Thyroid gland (tissue), 4 donors: Measurements from ENCODE around the gene FASTK. TPM values are rescaled to one million over a fixed set of nuclear protein-coding genes. Genes with fewer than 3 reads are reported as not detected.

ENCODE experiments used
- DNase-seq, 2 donors: peaks; one replicate each; pipeline ENCODE4 v3.0.0-alpha.2; 2019
- H3K27ac ChIP-seq, 3 donors: fragments of 200-600 bp; sonication (generic); 1 replicate in 2 of 3; 2 replicates in 1 of 3; pipeline ENCODE4 v1.5.1; 2016 to 2019; ENCODE audit warnings: mild to moderate bottlenecking in 1 of 3, moderate library complexity in 1 of 3
- H3K27me3 ChIP-seq: fragments of 200-600 bp; sonication (generic); one replicate; pipeline ENCODE4 v1.5.1; 2019
- H3K36me3 ChIP-seq, 2 donors: fragments of 200-600 bp; sonication (generic); one replicate each; pipeline ENCODE4 v1.5.1; 2016 to 2019
- H3K4me1 ChIP-seq, 2 donors: fragments of 200-600 bp; sonication (generic); one replicate each; pipeline ENCODE4 v1.5.1; 2017 to 2019
- H3K4me3 ChIP-seq, 3 donors: fragments of 200-600 bp; sonication (generic); replicated peaks in 1 of 3; 1 replicate in 2 of 3; 2 replicates in 1 of 3; pipeline ENCODE4 v1.5.1; 2016; ENCODE audit warnings: mild to moderate bottlenecking in 1 of 3
- H3K9me3 ChIP-seq: fragments of 200-600 bp; sonication (generic); one replicate; pipeline ENCODE4 v1.5.1; 2017
- POLR2A ChIP-seq, 2 donors: fragments of 450-650 bp; IDR thresholded peaks; one replicate each; pipeline ENCODE4 v1.6.1; 2017; ENCODE audit warnings: antibody characterized with exemption in 2 of 2, mild to moderate bottlenecking in 2 of 2, moderate library complexity in 1 of 2
- WGBS, 2 donors: methylation state at CpG; one replicate each; pipeline ENCODE4 v1.1.5; 2017; 5-methylcytosine and 5-hydroxymethylcytosine counted together
- intact Hi-C: fragments of 100-400 bp; cut with DNase I; formaldehyde crosslinking; loops from one replicate; pipeline ENCODE4 v1.15.1; 2023
- total RNA-seq, 4 donors: library from RNA; depleted of rRNA; stranded (reverse); fragments of >200 nt; gene quantifications; one replicate each; pipeline ENCODE4 v1.2.3, GENCODE V29; 2016
- TF ChIP-seq, protein P1 (sequence below), 6 experiments: fragments of 200-600 bp in 3 of 6; fragments of 450-650 bp in 3 of 6; sonication (generic) in 3 of 6; IDR thresholded peaks; one replicate each; pipeline ENCODE4 v1.5.1; 2016 to 2019; ENCODE audit warnings: antibody characterized with exemption in 6 of 6, mild to moderate bottlenecking in 2 of 6, inconsistent platforms in 1 of 6, moderate library complexity in 1 of 6

FASTK gene
- total RNA-seq, 4 donors from 2014 or later, result 71.8 to 114 (median 78.8) TPM

DNA sequence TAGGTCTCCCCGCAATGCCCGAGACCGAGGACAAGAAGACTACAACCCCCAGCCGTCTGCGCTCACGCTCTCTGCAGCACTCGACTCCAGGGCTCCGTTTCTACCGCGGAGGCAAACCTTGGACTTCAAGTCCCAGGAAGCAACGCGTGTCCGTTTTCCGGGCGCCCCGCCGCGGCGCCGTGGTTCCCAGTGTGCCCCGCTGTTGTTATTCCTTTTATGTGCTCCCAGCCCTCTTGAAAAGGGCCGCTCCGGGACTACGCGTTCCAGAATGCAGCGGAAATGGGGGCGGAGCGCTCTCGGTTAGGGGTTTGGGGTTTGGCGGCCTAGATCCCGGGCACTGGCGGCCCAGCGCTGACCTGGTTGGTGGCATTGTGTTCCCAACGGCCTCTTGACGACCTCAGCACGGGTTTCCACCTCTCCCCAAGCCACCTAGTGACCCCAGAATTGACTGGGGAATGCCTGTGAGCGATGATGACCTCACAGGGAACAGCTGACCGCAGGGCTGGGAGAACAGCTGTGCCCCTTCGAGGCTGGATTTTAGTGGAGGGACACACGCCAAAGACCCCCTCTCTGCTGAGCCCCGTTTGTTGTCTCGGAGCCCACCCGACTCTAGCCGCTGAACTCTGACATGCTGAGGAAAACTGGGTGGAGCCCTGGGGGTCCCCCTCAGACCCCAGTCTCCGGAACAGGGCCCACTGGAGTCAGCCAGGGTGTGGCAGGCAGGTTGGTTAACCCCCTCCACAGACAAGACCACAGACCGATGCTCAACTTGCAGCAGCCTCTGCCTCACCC lies 22.4 kb downstream of the FASTK start:
- Histone ChIP-seq H3K27me3 (no peaks in the 10 kb centered on the region), H3K4me3 (peak overlapping the region in 1 of 3 donors; percentile 57), H3K9me3 (no peaks in the 10 kb centered on the region), H3K4me1 (peaks cover 35 to 46% of the 10 kb centered on the region in 2 donors), H3K36me3 (no peaks in the 10 kb centered on the region), H3K27ac (peak overlapping the region; percentile 88 to 98 (median 92))
- WGBS, 2 donors, result 1% methylated on average over 39 of the region's 46 CpGs
- DNase-seq, result peak; percentile 99 to 100
- intact Hi-C loops, result no loop called here
- TF ChIP-seq POLR2A (IDR thresholded peaks at IDR 0.05), result peak in 1 of 2 donors; percentile 92
- TF ChIP-seq, protein P1, sequence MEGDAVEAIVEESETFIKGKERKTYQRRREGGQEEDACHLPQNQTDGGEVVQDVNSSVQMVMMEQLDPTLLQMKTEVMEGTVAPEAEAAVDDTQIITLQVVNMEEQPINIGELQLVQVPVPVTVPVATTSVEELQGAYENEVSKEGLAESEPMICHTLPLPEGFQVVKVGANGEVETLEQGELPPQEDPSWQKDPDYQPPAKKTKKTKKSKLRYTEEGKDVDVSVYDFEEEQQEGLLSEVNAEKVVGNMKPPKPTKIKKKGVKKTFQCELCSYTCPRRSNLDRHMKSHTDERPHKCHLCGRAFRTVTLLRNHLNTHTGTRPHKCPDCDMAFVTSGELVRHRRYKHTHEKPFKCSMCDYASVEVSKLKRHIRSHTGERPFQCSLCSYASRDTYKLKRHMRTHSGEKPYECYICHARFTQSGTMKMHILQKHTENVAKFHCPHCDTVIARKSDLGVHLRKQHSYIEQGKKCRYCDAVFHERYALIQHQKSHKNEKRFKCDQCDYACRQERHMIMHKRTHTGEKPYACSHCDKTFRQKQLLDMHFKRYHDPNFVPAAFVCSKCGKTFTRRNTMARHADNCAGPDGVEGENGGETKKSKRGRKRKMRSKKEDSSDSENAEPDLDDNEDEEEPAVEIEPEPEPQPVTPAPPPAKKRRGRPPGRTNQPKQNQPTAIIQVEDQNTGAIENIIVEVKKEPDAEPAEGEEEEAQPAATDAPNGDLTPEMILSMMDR (IDR thresholded peaks at IDR 0.05), result no peak

DNA sequence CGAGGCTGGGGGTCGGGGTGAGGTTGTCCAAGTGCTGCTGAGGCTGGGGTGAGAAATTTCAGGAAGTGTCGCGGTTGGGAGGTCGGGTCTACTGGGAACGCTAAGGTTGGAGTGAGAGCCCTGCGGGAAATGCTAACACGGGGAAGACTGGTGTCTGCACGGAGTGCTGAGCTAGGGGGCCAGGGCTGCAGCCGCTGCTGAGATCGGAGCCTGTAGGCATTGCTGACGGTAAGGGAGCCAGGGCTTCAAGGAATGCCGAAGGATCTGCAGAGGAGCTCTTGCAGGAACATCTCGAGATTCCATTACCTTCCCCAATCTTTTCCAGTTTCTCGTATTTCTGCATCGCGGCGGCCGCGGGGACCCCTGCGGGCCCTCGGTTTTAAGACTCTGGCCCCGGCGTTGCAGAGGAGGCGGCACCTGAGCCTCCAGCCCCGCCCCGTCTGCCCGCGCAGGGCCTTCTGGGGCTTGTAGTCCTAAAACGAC lies 23.1 kb downstream of the FASTK start, which contains the start of gene CDK5:
Gene CDK5, minus strand, starts transcription at position 392 of the 483 bp plus-strand sequence. Its CDS starts 49 bp downstream, at position 343.
- peaks cover 35 to 42% of the 10 kb centered on the region in 2 donors for H3K4me1 ChIP-seq
- peak within 1 kb of the TSS; percentile 31 to 91 (median 57) for H3K4me3 ChIP-seq
- H3K36me3 ChIP-seq, result no peaks in the 10 kb centered on the region
- WGBS, 2 donors, result 0 to 1% methylated on average over 24 to 30 of the region's 30 CpGs
- H3K27ac ChIP-seq, result peak within 1 kb of the TSS; percentile 88 to 98 (median 92)
- H3K27me3 ChIP-seq, result no peaks in the 10 kb centered on the region
- no peak for DNase-seq
- TF ChIP-seq, protein P1 (IDR thresholded peaks at IDR 0.05), result no peak
- no peak for TF ChIP-seq POLR2A (IDR thresholded peaks at IDR 0.05)
- intact Hi-C loops, result no loop called here
- no peaks in the 10 kb centered on the region for H3K9me3 ChIP-seq

DNA sequence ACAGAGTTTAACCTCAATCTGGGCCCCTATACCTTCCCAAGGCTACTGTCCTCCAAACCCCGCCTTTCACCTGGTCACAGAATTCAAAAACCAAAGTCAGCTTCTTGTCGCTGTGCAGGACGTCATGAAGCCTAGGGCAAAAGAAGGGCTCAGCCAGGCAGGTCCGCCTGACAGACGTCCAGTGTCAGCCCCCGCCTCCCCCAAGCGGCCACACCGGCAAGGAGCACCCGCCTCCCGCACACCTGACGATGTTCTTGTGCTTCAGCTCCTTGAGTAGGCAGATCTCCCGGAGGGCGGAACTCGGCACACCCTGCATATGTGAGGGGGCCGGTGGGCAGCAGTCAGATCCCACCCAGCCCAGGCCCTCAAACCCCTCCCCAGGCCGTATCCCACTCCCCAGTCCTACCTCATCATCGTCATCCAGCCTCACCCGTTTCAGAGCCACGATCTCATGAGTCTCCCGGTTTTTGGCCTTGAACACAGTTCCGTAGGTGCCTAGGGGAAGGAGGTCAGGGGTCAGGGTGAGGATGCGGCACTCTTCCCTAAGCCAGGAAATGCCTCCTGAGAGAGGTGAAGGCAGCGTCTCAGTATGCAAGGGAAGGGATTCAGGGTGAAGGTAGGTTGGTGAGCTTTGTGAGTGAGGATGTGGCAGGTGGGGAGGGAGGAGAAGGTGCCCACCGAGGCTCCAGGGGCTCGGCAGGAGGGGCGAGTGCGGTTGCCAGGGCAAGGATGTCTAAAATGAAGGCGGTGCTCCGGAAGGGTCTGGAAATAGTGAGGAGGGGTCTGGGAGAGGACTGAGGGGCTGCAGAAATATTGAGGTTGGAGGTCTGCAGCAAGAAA lies 23.7 kb downstream of the FASTK start:
- Histone ChIP-seq H3K9me3 (no peaks in the 10 kb centered on the region), H3K27ac (no peak overlapping the region), H3K27me3 (no peaks in the 10 kb centered on the region), H3K4me3 (peak overlapping the region in 2 of 3 donors; percentile 31 to 57), H3K4me1 (peaks cover 35 to 36% of the 10 kb centered on the region in 2 donors), H3K36me3 (no peaks in the 10 kb centered on the region)
- intact Hi-C loops, result no loop called here
- 22 to 26% methylated on average over 16 to 23 of the region's 29 CpGs for WGBS, 2 donors
- TF ChIP-seq, protein P1 (IDR thresholded peaks at IDR 0.05), result no peak
- no peak for TF ChIP-seq POLR2A (IDR thresholded peaks at IDR 0.05)
- DNase-seq, result peak; percentile 19 to 35

DNA sequence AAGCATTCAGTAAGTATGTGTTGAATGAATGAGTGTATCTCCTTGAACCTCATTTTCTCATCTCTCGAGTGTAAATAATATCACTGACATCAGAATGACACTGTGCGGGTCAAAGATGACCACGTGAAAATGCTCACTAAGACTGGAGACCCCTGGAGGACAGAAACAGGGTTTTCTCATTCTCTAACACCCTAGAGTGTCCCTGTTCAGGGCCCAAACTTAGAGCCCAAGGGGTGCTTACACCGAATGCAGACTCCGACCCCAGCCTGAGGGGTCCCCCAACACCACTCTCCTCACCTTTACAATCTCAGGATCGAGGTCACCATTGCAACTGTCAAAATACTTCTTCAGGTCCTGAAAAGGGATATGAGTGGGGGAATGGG lies 24.3 kb downstream of the FASTK start:
- Histone ChIP-seq H3K4me3 (no peak overlapping the region), H3K4me1 (peaks cover 30% of the 10 kb centered on the region in 2 donors), H3K9me3 (no peaks in the 10 kb centered on the region), H3K27me3 (no peaks in the 10 kb centered on the region), H3K36me3 (no peaks in the 10 kb centered on the region), H3K27ac (no peak overlapping the region)
- no peak for DNase-seq
- intact Hi-C loops, result no loop called here
- TF ChIP-seq, protein P1 (IDR thresholded peaks at IDR 0.05), result no peak
- TF ChIP-seq POLR2A (IDR thresholded peaks at IDR 0.05), result no peak
- WGBS, 2 donors, result 88 to 93% methylated on average over 6 of the region's 6 CpGs
